ENCODE data around the gene YOD1. TPM values are rescaled to one million over a fixed set of nuclear protein-coding genes. Genes with fewer than 3 reads are reported as not detected.

YOD1 gene
- total RNA-seq, result 8.2 and 10.3 TPM in 2 replicates

DNA sequence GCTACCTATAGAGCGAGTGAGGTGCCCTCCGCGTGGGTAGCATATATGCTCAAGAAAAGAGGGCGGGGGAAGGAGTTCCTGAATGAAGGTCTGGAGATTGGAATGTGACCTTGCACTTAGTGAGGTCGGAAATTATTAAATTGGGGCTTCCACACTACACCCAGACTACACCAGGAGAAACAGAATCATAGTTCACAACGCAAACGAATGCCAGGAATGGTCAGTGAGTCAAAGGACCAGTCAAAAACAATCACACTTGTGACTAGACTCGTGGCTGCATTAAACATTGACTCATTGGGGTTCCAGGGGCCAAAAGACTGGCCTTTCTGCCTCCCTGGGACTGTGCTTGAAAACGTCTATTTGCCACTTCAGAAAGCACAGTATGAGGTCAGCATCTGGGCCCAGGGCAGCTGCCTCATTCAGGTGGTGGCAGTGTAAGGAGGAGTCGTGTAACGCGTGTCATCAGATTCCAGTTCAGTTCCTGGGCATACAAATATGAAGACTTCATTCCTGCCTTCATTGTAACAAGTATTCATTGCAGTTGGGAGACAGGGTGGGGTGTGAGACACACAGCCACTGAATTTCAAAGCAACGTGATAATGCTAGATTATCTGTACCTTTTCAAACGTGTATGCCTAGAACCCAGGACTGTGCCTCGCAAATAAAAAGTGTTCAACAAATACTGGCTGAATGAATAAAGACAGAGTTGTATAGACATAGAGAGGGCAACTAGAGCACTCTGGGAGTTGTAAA lies at the start of gene YOD1:
YOD1 (minus strand) TSS at position 18 of the 753 bp plus-strand sequence. CDS start 178 bp downstream, outside the sequence.

GRCh38 chr1:207088701-207089626 lies 38.0 kb upstream of the YOD1 start, which contains the start of gene C4BPB:
Gene C4BPB, plus strand, starts transcription at chr1:207088860. Its CDS starts 672 bp downstream, at chr1:207089532.

GRCh38 chr1:207052911-207053769 lies 2.1 kb upstream of the YOD1 start, which contains the start of gene PFKFB2:
Gene PFKFB2, plus strand, starts transcription at chr1:207053275. Its CDS starts 1,443 bp downstream, at chr1:207054718.

GRCh38 chr1:207032528-207033017 lies 18.4 kb downstream of the YOD1 start, which contains the start of gene C1orf116:
Gene C1orf116, minus strand, starts transcription at chr1:207032756. Its CDS starts 5,158 bp downstream, at chr1:207027598.

Other genes starting within 250 kb of the YOD1 start
- not detected in 2 replicates for gene IL20, start 185.6 kb downstream of the YOD1 start, total RNA-seq
- not detected in 2 replicates for gene IL24, start 153.8 kb downstream of the YOD1 start, total RNA-seq
- 0.38 TPM in 1 of 2 replicates, not detected in the other for gene FCMR, start 129.3 kb downstream of the YOD1 start, total RNA-seq
- not detected in 2 replicates for gene PIGR, start 104.7 kb downstream of the YOD1 start, total RNA-seq
- not detected in 2 replicates for gene FCAMR, start 80.7 kb downstream of the YOD1 start, total RNA-seq
- not detected in 2 replicates for gene C1orf116, start 18.5 kb downstream of the YOD1 start, total RNA-seq
- gene PFKFB2, start 2.1 kb upstream of the YOD1 start, total RNA-seq, result 1.3 and 1.9 TPM in 2 replicates
- gene C4BPB, start 37.7 kb upstream of the YOD1 start, total RNA-seq, result 0.10 TPM in 1 of 2 replicates, not detected in the other
- gene C4BPA, start 53.0 kb upstream of the YOD1 start, total RNA-seq, result not detected in 2 replicates

Data from vein endothelial cell (primary cell).